D721Med (cell line): Measurements from ENCODE around the gene TBPL1.

ENCODE experiments used
- DNase-seq: peaks from one replicate; pipeline ENCODE4 v3.0.0; 2011; ENCODE audit warnings: low spot score; ENCODE audit not compliant: insufficient read length
- FAIRE-seq: peaks from 2 replicates; lab custom pipeline; 2011; peaks lifted over from hg19 to GRCh38; lab: Jason Lieb, UNC
- TF ChIP-seq, protein P1 (sequence below): IDR thresholded peaks from 2 replicates; pipeline ENCODE4 v1.5.1; 2012; ENCODE audit warnings: mild to moderate bottlenecking, control low read depth; ENCODE audit not compliant: insufficient read depth; ENCODE audit errors: missing control alignments

The TBPL1 gene

DNA sequence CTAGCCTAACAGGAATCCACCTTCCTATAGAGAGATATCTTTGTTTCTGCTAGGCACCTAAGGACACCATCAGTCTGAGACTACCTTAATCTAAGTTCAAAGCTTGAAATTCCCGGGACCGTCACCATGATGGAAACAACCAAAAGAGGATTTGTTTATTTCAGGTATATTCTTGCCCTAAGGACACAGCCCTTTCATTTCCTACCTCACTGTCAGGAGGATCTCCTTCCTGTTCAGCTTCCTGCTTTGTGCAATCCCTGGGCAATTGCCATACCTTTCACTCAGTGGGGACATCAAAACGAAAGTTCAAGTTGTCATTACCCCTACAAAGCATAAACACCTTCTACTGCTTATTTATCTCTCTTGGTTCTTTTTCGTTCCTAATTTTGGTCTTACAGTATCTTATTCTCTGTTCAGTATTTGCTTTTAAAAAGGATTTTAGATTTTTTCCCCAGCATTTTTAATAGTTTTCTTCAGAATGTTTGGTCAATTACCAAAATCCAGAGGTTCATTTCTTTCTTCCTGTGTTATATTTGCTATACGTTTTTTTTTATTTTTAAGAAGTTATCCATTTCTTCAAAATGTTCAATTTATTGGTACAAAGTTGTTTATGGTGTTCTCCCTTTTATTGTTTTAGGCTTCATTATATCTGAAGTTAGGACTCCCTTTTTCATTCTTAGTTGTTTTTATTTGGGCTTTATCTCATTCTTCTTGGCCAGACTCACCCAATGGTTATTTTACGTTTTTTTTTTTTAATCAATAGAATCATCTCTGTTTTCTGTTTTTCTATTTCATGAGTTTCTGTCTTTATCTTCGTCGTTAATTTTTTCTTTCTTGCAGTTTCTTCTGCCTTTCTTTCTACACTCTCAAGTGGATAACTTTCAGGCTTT is 13.0 kb upstream of the TBPL1 start:
- DNase-seq (no peak), FAIRE-seq (no peak)
- TF ChIP-seq, protein P1, sequence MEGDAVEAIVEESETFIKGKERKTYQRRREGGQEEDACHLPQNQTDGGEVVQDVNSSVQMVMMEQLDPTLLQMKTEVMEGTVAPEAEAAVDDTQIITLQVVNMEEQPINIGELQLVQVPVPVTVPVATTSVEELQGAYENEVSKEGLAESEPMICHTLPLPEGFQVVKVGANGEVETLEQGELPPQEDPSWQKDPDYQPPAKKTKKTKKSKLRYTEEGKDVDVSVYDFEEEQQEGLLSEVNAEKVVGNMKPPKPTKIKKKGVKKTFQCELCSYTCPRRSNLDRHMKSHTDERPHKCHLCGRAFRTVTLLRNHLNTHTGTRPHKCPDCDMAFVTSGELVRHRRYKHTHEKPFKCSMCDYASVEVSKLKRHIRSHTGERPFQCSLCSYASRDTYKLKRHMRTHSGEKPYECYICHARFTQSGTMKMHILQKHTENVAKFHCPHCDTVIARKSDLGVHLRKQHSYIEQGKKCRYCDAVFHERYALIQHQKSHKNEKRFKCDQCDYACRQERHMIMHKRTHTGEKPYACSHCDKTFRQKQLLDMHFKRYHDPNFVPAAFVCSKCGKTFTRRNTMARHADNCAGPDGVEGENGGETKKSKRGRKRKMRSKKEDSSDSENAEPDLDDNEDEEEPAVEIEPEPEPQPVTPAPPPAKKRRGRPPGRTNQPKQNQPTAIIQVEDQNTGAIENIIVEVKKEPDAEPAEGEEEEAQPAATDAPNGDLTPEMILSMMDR, result no peak

DNA sequence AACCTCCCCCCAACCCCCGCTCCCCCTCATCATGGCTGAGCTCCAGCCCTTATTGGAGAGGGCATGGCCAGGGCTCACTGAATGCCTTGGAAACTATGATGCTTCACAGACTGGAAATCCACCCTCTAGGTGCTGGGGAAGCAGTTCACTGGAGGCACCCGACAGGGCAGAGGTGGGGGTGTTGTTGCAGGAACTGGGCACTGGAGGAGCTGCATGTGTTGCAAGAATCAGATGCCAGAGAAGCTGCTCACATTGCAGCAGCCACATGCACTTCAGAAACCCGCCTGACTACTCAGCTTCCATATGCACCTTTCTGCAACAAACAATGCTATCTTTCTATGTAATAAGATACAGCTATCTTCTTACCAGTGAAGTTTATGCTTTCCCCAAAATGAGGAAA is 7.9 kb upstream of the TBPL1 start:
- TF ChIP-seq, protein P1, result no peak
- FAIRE-seq, result no peak
- no peak for DNase-seq

DNA sequence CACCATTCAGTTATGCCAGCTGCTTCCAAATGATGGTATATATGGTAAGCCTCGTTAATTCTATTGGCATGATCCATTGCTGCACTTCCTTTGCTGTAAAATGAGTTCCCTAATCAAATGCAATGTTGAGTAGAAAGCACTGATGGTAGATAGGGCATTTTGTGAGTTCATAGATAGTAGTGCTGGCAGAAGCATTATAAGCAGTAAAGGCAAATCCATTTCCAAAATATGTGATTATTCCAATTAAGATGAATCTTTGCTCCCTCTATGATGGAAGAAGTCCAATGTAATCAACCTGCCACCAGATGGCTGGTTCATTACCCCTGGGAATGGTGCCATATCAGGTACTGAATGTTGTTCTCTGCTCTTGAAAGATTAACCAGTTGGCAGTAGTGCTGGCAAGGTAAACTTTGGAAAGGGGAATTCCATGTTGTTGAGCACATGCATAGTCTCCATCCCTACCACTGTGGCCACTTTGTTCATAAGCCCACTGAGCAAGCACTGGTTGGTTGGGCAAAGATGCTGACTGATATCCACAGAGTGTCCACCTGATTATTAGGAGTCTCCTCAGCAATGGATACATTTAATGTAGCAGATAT is 5.6 kb upstream of the TBPL1 start:
- no peak for FAIRE-seq
- TF ChIP-seq, protein P1, result no peak
- no peak for DNase-seq

DNA sequence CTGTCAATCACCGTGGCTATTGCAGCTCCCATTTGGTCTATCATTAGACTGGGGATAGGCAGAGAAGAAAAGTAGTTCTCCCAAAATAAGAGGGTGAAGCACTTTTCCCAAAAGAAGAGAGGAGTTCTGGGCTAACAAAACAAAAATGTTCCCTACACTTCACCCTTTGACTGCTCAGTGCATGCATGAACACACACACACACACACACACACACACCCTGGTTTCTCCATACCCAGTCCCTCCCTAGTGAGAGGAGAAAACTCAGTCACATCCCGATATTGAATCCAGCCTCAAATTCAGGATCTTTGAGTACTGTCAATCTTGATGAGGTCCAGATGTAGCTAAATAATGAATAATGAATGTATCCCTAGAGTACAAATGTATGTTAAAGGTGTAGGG is 4.6 kb upstream of the TBPL1 start:
- DNase-seq (no peak), FAIRE-seq (no peak)
- TF ChIP-seq, protein P1, result no peak

DNA sequence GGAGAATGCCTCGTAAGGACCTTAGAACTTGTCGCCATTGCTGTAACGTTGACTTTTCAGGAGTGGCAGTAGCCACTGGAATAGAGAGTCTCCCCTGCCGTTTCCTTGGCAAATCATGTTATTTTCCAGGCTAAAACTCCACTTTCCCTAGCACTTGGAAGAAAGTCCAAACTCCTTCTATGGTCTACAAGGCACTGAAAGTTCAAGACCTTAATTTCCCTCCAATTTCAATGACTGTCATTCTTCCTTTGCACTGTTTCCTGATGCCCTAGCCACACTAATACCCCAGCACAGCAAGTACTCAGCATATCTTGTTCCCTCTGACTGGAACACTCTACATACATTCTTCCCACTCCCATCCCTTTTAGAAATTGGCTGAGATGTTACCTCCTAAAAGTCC is 1.8 kb upstream of the TBPL1 start:
- TF ChIP-seq, protein P1, result no peak
- DNase-seq (no peak), FAIRE-seq (no peak)

DNA sequence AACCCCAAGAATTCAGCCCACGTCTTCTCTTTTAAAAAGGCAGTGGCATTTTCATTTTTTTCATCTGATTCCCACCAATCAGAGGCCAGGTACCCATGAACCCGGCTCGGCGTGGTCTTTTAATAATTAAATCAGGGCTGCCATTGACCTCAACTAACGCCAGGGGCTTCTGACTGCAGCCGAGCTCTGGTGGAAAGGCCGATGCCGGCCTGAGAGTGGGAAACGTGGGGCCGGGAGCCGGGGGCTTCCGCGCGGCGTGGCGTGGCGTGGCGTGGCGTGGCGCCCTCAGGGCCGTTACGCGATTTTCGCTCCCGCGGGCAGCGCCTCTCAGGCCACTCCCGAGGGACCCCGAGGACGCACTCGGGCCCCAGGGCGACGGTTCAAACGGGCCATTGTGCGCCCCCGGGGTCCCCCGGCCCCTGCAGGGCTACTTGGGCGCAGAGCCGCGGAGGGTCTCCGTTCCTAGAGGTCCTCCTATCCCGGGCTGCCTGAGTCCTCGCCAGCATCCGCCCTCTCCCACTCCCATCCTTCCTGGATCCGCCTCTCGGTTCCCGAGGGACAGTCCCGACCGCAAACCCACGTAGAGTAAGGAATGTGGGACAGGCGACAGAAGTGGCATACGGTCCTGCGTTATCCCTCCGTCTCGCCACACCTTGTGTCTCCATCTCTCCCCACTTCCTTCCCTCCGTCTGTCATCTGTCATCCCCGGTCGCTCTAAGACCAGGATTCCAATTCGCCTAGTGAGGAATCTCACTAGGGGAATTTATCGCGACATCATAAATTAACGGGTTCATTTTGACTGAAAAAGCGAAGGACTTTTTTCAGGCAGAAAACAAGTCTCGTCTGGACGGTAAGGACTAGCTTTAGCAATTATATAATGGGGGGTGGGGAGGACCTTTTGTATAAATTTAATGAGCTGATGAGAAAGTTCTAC is 876 bp upstream of the TBPL1 start:
- no peak for FAIRE-seq
- TF ChIP-seq, protein P1, result no peak
- no peak for DNase-seq
